ENCODE results near the gene CREB3L1.

DNA sequence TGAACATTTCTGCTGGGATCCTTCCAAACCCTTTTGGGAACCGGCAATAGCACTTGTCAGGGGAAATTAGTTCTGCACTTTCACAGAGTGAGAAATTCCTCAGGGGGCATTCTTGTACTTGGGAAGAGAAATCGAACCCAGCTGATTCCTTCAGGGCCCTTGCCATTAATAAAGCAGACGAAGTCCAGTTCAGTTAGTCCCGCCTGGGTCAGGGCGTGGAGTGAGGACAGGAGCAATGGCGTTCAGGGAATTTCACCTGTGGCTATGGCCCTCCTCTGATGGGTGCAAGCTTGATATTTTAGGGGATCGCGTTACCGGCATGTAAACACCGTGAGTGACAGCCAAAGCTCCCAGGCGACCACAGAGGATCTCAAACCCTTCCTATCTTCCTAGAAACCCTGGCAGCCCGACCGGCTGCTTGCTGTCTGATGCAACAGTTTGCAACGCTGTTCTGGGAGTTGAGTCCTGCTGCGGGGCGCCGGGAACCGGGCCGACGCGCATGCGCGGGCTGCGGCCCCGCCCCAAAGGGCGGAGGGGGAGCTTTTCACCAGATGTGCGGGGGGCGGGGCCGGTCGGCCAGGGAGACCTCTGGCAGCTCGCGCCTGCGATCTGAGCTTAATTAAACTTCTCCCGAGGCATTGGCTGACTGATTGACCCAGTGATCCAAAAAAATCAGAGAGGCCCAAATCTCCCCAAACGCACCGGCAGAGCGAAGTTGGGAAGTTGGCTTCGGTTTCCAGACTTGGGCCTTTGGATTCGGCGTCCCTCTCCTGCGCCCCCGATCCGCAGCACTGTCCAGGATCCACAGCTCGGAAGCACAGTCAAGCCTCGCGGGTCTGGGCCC lies 34.3 kb upstream of the CREB3L1 start:
- TF ChIP-seq, protein P1, sequence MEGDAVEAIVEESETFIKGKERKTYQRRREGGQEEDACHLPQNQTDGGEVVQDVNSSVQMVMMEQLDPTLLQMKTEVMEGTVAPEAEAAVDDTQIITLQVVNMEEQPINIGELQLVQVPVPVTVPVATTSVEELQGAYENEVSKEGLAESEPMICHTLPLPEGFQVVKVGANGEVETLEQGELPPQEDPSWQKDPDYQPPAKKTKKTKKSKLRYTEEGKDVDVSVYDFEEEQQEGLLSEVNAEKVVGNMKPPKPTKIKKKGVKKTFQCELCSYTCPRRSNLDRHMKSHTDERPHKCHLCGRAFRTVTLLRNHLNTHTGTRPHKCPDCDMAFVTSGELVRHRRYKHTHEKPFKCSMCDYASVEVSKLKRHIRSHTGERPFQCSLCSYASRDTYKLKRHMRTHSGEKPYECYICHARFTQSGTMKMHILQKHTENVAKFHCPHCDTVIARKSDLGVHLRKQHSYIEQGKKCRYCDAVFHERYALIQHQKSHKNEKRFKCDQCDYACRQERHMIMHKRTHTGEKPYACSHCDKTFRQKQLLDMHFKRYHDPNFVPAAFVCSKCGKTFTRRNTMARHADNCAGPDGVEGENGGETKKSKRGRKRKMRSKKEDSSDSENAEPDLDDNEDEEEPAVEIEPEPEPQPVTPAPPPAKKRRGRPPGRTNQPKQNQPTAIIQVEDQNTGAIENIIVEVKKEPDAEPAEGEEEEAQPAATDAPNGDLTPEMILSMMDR (IDR thresholded peaks at IDR 0.05), result no peak
- no peak for TF ChIP-seq EZH2 (IDR thresholded peaks at IDR 0.05)
